Measurements from ENCODE around the gene SLC31A1. TPM values are rescaled to one million over a fixed set of nuclear protein-coding genes. Genes with fewer than 3 reads are reported as not detected.
"Not testable (repeated sequence)": the region's sequence is repeated elsewhere in the genome, so short reads cannot be mapped to it uniquely, and the experiment has no call there.

The SLC31A1 gene
- total RNA-seq, 2 donors from 2014 or later, result 11.0 to 11.5 TPM

DNA sequence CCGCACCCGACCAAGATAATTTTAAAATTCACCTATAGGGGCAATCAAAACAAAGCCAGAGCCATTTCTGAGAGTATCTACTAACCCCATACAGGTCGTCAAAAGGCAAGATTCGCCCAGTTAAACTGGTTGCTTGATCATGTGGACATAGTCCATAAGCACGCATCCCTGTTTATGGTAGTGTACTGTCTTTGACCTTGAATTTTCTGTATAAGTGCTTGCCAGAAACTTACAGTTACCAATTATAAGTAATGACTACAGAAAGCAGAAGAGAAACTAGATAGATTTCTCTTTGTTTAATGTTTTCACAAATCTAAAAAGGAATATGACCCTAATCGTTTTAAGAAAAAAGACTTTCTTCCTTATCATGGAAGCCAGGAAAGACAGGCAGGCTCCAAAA lies 25.6 kb downstream of the SLC31A1 start:
- Histone ChIP-seq H3K27me3 (replicated peaks; ENCODE audit: insufficient read depth) (no peaks in the 10 kb centered on the region), H3K9me3 (no peaks in the 10 kb centered on the region), H3K4me1 (ENCODE audit: control insufficient read depth in 1 of 2, low read depth in 2 of 2) (no peaks in the 10 kb centered on the region), H3K27ac (no peak overlapping the region), H3K4me3 (no peak overlapping the region), H3K36me3 (no peaks in the 10 kb centered on the region)
- no peak for TF ChIP-seq CTCF (IDR thresholded peaks at IDR 0.05)
- ATAC-seq (ENCODE audit: insufficient number of reproducible peaks, low FRiP score, low read depth) (no peak), DNase-seq (ENCODE audit: low spot score) (no peak)

GRCh38 chr9:113247640-113248039 lies 26.3 kb downstream of the SLC31A1 start:
- no peak for ATAC-seq (ENCODE audit: insufficient number of reproducible peaks, low FRiP score, low read depth)
- H3K36me3 ChIP-seq, result no peaks in the 10 kb centered on the region

GRCh38 chr9:113249661-113250060 lies 28.3 kb downstream of the SLC31A1 start:
- not testable (repeated sequence) for H3K4me3 ChIP-seq; H3K4me1 ChIP-seq (ENCODE audit: control insufficient read depth in 1 of 2, low read depth in 2 of 2); H3K9me3 ChIP-seq; ATAC-seq (ENCODE audit: insufficient number of reproducible peaks, low FRiP score, low read depth); DNase-seq (ENCODE audit: low spot score); H3K27me3 ChIP-seq (replicated peaks; ENCODE audit: insufficient read depth); H3K36me3 ChIP-seq; H3K27ac ChIP-seq

More at GRCh38 chr9:113247640-113248039, 26.3 kb downstream of the SLC31A1 start:
- no peak for TF ChIP-seq CTCF (IDR thresholded peaks at IDR 0.05)
- Histone ChIP-seq H3K27ac (no peak overlapping the region), H3K27me3 (replicated peaks; ENCODE audit: insufficient read depth) (no peaks in the 10 kb centered on the region), H3K4me1 (ENCODE audit: control insufficient read depth in 1 of 2, low read depth in 2 of 2) (no peaks in the 10 kb centered on the region), H3K4me3 (no peak overlapping the region), H3K9me3 (no peaks in the 10 kb centered on the region)
- no peak for DNase-seq (ENCODE audit: low spot score)

DNA sequence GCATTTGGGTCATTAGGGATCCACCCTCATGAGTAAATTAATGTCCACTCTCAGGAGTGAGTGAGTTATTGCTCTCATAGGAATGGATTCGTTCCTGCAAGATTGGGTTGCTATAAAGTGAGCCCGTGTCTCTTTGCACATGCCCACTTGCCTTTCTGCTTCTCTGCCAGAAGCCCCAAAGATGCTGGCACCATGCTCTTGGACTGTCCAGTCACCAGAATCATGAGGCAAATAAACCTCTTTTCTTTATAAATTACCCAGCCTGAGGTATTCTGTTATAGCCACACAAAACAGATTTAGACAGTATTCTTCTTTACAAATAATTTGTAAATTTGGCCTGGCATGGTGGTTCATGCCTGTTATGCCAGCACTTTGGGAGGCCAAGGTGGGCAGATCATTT lies 29.5 kb downstream of the SLC31A1 start:
- DNase-seq (ENCODE audit: low spot score), result no peak

GRCh38 chr9:113254991-113255390 lies 33.6 kb downstream of the SLC31A1 start:
- peaks cover 4% of the 10 kb centered on the region for H3K36me3 ChIP-seq
- no peaks in the 10 kb centered on the region for H3K27me3 ChIP-seq (replicated peaks; ENCODE audit: insufficient read depth)
- no peak for ATAC-seq (ENCODE audit: insufficient number of reproducible peaks, low FRiP score, low read depth)

More for the DNA sequence above, 29.5 kb downstream of the SLC31A1 start:
- TF ChIP-seq CTCF (IDR thresholded peaks at IDR 0.05), result no peak
- Histone ChIP-seq H3K9me3 (no peaks in the 10 kb centered on the region), H3K4me3 (no peak overlapping the region), H3K27ac (no peak overlapping the region), H3K36me3 (no peaks in the 10 kb centered on the region), H3K4me1 (ENCODE audit: control insufficient read depth in 1 of 2, low read depth in 2 of 2) (no peaks in the 10 kb centered on the region), H3K27me3 (replicated peaks; ENCODE audit: insufficient read depth) (no peaks in the 10 kb centered on the region)
- no peak for ATAC-seq (ENCODE audit: insufficient number of reproducible peaks, low FRiP score, low read depth)

More at GRCh38 chr9:113254991-113255390, 33.6 kb downstream of the SLC31A1 start:
- no peak for DNase-seq (ENCODE audit: low spot score)
- no peak for TF ChIP-seq CTCF (IDR thresholded peaks at IDR 0.05)
- H3K4me1 ChIP-seq (ENCODE audit: control insufficient read depth in 1 of 2, low read depth in 2 of 2), result no peaks in the 10 kb centered on the region
- no peak overlapping the region for H3K4me3 ChIP-seq
- H3K9me3 ChIP-seq, result no peaks in the 10 kb centered on the region
- H3K27ac ChIP-seq, result no peak overlapping the region

Data from thoracic aorta (tissue), 2 donors.